Renal pelvis (tissue), 4 donors: ENCODE measurements around the gene CHID1. TPM values are rescaled to one million over a fixed set of nuclear protein-coding genes. Genes with fewer than 3 reads are reported as not detected.

ENCODE experiments used
- DNase-seq: peaks from one replicate; pipeline ENCODE4 v3.0.0-alpha.2; 2013
- polyA plus RNA-seq, 3 donors: library from polyadenylated mRNA; unstranded; fragments of 120-200 nt; gene quantifications; one replicate each; pipeline ENCODE4 v1.2.1, GENCODE V29; 2013; ENCODE audit not compliant: insufficient read length in 3 of 3

The CHID1 gene
- polyA plus RNA-seq, 3 donors, result 113 to 125 (median 114) TPM

DNA sequence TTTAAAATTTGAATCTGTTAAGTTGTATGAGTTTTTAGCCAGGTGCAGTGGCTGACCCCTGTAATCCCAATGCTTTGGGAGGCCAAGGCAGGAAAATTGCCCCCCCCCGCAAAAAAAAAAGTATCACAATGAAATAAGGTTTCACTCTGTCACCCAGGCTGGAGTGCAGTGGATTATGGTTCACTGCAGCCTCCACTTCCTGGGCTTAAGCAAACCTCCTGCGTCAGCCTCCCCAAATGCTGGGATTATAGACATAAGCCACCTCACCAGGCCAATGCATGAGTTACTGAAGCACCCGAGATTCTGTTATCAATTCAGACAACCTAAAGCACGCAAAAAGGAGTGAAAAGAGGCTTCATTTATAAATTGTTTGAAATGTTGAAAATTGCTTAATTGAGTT is 2.4 kb upstream of the CHID1 start:
- no peak for DNase-seq

DNA sequence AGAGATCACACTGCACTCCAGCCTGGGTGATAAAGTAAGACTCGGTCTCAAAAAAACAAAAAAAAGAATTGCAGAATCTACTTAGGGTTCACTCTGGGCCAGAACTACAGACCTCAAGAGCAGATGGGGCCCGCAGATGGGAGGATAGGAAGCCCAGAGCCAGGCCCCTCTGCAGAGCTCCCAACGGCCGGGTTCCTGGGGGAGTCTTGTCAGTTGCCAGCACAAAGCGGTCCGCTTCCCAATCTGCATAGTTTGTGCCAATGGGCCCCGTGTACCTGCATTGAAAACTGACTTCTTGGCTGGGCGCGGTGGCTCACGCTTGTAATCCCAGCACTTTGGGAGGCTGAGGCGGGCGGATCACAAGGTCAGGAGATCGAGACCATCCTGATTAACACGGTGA is 1.7 kb upstream of the CHID1 start:
- DNase-seq, result no peak

DNA sequence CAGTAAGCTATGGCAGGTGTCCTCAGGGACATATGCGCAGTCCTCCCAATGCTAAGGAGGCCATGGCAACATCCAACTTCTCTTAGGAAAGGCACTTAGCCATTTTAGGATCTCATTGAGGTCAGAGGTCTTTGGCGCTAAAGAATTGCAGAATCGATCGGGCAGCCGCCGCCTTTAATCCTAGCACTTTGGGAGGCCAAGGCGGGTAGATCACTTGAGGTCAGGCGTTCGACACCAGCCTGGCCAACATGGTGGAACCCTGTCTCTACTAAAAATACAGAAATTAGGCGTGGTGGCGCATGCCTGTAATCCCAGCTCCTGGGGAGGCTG is 1.2 kb upstream of the CHID1 start:
- no peak for DNase-seq

DNA sequence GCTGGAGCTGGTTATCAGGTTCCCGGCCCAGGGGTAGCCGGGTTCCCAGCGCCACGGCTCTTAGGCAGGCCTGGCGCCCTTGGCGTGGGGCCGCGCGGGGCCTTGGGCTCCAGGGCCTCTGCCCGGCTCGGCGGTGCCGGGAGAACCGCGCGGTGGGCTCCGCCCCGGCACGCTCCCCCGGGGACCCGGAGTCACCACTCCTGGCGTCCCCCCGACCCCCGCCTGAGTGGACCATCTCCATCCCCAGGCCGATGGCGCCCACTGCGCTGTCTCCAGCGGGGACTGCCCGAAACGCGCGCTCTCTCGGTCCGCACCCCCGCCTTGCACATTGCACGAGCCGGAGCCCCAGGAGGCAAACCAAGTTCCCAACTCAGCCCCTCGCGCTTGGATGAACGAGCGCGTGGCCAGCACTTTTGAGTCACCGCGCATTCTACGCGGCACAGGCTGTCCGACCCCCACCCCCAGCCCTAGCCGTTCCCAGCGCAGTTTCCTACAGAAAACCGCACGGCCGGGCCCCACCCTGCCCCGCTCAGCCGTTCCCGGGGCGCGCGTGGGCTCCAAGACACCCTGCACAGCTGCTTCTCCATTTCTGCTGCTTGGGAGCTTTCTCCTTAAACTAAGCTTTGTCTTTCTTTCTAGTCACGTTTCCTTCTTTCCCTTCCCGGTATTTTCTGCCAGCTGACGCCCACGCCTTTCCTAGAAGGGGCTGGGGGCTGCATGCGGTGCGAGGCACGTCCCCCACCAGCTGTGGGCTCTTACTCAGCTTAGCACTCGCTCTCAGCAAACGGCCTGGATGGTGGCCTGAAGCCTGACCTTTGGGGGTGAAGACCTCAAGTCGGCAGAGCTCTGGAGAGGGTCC is 650 bp upstream of the CHID1 start:
- no peak for DNase-seq

DNA sequence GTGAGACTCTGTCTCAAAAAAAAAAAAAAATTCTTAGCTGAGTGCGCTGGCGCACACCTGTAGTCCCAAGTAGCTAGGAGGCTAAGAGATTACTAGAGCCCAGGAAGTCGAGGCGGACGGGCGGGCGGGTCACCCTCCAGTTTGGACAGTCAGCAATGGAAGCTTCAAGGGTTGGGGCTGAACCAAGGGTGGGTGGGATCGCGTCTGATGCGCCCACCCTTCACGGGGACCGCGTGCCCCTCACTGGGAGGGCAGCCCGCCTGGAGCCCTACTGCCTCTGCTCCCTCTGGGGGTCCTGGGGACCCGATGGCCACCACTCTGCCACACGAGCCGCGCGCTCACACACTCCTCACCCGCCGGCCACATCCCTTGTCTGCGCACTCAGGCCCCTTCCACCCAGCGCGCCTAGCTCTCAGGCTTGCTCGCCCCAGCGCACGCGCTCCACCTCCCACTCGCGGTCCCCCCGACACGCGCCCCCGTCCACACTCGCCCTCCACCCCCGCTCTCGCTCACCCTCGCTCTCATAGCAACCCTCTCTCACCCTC is 494 bp downstream of the CHID1 start:
- DNase-seq, result no peak

DNA sequence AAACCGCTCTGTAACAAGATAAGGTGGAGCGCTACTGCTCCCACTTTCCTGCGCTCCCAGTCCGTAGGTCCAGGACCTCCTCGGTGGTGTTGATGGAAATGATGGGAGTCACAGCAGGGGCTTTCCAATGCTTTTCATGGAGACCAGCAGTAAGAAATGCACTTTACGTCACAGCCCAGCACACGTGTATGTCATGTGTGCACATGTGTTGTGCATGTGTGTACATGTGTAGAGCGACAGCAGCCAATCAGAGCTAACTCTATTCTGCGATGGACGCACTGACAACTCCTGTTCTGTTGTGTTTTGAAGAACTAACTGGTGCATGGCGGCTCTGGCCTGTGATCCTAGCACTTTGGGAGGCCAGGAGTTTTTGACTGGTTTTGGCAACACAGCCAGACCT is 1.2 kb downstream of the CHID1 start:
- no peak for DNase-seq

DNA sequence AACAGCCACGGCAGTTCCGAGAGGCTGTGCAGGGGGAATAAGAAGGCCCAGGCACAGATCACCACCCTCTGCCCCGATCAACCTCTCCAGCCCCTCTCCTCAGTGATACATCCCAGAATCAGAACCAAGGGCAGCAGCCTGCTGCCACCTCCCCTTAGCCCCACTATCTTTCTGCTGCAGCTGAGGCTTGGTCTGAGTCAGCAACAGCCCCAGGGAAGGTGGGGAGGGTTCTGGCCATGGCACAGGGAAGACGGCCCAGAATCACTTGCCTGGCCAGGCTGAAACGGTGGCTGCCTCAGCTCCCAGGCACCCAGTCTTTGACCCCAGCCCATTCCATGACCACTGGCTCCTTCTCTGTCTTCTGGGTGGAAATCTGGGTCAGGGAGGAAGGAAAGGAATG is 2.3 kb downstream of the CHID1 start:
- DNase-seq, result no peak

DNA sequence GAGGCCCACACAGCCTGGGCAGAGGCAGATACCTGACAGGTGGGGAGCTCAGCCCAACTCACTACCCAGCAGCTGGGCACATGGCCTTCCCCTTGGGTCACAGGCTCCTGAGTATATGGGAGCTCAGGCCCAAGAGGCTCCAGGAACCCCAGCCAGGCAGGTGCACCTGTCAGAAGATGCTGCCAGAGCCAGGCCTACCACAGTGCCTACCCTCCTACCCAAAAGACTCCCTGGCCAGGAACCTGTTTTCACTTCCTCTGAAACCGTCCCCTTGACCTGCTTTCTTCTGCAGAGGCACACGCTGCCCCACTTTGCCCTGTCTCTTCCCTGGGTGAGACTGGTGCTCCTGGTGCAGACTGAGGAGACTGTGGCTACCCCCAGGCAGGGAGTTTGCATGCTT is 2.9 kb downstream of the CHID1 start:
- no peak for DNase-seq

DNA sequence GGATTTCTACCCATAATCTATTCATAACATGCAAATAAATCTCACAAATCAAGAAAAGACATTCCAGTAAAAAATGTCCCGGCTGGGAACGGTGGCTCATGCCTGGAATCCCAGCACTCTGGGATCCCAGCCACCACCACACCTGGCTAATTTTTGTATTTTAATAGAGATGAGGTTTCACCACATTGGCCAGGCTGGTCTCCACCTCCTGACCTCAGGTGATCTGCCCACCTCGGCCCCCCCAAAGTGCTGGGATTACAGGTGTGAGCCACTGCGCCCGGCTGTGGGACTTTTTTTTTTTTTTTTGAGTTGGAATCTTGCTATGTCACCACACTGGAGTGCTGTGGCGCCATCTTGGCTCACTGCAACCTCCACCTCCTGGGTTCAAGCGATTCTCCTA is 4.7 kb downstream of the CHID1 start:
- no peak for DNase-seq

DNA sequence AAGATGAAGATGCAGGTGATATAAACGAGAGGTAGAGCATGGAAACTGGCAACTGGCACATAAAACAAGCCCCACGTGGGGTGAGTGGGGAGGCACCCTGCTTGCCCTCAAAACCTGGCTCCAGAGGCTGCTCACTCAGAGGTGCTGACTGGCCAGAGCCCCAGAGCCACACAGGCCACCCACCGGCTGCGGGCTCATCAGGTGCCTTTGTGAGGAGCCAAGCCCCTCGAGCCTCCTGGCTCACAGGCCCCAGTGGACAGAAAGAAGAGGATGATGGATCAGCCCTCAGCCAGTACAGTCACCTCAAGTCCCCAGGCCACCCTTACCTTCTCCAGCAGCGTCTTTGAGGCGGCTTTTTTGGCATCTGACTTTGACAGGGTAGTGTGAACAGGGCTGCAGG is 6.2 kb downstream of the CHID1 start:
- no peak for DNase-seq

DNA sequence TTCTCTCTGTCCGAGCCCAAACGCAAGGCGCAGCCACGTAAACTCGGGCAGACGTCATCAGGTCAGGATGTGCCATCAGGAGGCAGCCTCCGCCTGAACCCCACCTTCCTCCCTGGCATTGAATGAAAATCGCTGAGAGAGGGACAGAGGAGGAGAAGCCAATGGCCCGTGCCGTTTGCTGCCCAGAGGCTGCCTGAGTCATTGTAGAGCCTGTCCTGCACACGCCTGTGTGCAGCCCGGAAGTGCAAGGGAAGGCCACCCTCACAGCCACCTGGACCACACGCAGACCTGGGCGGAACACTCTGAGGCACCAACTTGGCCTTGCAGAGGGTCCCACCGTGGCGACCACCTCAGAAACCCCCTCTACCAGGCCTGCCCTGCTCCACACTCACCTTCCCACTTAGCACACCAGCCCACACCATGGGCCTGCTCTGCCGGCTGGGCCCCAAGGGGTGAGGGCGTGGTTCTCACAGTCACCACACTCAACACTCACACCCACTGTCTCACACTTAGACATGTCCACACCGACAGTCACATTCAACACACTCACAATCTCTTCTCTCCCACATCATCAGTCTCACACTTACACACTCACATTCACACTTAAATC is 9.1 kb downstream of the CHID1 start:
- no peak for DNase-seq

DNA sequence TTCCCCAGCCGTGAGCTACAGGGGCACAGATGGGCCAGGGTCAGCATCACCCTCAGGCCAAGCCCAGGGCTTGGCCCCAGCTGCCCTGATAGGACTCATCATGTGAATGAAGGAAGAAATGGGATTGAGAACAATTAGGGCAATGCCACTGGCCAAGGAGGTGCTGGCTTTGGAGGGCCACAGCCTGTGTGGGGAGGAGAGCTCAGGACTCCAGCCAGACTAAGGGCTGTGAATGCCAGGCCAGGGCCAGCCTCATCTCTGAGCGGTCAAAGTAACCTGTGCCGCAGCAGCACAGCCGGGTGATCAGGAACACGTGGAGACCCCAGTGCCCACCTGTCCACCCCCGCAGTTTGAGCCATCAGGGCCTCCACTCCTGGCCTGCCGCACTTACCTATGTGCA is 10.1 kb downstream of the CHID1 start:
- no peak for DNase-seq

DNA sequence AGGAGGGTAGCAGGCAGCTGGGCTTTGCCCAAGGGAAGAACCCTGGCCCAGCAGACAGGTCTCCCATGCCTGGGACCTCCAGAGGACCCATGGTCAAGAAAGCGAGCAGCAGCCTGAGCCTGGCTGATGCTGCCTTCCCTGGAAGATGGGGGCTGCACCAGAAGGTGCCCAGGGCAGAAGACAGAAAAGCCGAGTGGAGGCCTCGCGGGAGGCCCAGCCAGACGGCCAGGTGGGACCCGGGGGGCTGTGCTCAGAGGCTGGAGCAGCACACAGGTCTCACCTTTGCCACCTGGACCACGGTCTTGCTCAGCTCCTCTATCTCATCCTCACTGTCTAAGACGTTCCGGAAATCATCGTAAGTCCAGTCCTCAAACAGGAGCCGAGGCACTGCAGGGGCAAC is 10.9 kb downstream of the CHID1 start:
- no peak for DNase-seq

DNA sequence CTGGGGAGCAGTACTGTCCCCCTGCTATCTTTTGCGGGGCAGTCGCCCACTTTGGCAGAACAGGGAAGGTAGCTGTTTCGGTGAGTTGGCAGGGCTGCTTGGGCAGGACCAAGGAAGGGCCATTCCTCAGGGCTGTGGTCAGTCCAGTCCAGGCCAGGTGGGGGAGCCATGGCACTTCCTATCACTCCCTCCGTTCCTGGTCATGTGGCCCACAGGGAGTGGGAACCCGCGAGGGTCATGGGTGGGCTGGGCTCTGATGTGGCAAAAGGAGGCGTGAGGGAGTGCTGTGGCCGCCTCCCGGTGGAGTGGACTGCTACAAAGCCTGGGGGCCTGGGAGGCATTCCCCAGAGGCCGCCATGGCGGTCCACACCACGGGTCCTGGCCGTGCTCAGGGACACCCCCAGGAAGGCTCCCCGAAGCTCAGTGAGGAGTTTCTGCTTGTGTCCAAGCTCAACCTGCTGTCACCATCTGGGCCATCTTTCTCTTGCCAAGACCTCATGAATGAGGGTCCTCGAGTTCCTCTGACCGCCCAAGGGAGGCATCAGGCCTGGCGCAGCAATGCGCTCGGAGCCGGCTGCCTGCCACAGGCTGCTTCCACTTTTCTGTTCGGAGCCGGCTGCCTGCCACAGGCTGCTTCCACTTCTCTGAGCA is 11.9 kb downstream of the CHID1 start:
- DNase-seq, result no peak

DNA sequence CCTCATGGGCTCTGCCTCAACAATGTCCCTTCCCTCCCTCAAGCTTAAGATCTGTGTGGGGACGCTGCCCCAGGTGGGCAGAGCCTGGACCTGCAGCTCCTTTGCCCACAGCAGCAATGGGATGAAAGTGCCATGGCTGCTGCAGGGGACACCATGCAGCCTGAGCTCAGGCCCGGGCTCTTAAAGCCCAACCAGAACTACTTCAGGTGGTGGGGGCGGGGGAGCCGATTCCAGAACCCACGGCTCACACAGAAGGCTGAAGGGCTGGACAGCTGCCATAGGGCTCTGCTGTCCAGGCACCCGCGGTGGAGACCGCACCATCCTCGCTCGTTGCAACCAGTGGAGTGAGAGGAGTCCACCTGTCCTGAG is 12.5 kb downstream of the CHID1 start:
- no peak for DNase-seq

DNA sequence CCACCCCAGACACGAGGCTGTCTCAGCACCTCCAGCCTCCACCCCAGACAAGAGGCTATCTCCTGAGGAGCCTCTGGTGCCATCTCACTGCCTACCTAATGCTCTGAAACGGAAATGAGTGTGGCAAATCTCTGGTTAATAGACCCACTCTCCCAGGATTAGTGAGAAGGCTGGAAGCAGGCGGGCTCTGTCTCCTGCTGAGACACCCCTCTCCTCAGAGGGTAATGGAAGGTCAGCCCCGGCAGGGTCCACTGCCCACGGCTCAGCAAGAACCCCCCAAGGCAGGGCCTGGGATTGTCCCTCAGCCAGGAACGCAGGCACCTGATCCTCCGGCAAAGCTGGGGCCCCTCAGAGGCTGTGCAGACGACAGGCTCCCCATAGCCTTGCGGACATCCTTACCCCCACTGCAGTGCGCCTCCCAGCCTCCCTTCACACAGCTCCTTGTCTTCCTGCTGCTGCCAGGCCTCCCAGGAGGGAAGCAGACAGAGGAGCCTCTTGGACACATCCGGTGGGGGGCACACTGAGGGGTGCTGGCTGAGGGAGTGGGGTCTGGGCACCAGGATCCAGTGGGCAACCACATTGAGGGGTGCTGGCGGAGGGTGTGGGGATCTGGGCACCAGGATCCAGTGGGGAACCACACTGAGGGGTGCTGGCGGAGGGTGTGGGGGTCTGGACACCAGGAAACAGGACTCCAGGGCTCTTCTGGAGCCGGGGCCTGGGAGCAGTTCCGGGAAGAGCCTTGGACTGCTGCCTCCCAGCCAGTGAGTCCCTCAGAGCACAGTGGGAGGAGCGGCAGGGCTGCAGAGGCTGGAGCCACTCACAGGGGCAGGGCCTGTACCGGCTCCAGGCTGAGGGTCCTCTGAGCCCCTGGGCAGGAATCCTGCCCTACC is 13.1 kb downstream of the CHID1 start:
- DNase-seq, result no peak

DNA sequence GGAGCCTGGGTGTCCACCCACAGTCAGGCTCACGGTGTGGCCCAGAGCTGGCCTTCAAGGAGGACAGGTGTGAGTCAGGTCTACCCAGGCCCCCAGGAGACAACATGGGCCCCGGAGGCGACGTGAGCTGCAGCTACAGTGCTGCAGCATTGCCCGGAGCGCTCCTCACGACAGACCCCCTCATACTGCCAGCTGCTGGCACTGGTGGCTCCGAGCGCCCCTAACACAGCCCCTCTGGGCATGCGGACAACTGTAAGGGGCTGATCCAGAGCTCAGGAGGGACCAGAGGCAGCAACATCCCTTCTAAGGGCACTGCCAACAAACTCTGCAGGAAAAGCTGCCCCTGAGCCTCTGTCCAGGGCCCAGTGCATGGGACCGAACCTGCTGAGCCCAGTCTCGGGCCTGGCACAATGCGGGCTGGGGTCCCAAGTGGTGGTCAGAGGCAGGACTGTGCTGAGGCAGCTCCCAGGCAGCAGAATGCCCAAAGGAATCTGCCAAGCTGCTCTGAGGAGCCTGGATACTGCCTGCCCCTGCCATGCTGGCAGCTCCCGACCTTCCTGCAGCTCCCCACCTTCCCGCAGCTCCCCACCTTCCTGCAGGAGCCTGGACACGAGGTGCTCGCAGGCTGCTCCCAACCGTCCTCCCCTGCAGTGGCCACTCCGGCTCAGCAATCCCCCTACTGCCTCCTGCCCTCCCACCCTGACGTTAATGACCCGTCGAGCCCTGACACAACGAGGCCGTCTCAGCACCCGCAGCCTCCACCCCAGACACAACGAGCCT is 15.1 kb downstream of the CHID1 start:
- no peak for DNase-seq

DNA sequence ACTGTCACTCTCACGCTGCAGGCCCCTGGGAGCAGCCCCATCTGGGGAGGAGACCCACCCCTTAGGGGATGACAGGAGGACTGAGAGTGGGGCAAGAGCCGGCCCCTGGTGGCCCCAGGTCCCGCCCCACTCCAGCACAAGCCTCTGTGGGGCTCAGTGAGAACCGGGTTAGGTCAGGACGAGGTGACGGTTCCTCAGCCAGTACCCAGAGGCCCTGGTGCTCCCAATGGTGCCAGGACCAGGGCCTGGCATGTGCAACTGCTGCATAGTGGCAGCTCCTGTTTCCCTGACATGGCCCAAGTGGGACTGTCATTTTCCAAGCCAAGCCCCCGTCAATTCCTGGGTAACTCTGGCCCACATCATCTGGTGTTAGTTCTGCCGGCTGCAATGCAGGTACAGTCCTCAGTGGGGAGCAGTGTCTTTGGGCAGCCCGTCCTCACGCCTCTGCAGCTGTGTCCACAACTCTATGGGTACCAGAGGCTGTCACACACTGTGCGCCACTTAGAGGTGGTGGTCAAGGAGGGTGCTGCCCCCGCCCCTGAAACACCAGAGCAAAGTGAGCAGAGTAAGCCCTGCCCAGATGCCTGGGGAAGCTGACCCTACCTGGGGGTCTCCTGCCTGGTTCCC is 15.9 kb downstream of the CHID1 start:
- no peak for DNase-seq

DNA sequence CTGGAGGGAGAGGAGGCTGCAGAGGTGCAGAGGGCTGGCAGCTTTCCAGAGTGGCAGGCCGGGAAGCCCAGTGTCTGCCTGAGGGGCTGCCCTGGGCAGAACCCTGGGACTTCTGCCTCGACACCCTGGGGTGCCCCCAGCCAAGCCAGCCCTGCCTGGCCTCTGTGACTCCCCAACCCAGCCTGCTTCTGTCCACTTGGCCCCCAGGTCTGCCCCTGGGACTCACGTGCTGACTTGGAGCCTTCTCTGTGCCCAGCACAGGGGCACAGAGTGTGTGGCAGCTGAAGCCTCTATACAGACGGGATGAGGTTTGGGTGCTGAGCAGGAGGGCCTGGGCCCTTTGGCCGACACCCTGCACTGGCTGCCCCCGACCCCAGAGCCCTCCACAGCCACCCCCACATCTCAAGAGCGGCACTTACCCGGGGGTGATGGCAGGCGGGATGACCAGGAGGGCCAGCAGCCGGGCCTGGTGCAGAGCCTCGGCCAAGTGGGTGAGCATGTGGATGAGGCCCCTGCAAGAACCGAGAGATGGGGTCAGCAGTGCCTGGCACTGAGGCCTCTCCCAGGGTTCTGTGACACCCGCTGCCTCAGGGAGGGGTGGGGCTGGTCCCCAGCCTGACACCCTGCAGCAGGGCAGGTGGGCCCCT is 17.5 kb downstream of the CHID1 start:
- DNase-seq, result no peak

DNA sequence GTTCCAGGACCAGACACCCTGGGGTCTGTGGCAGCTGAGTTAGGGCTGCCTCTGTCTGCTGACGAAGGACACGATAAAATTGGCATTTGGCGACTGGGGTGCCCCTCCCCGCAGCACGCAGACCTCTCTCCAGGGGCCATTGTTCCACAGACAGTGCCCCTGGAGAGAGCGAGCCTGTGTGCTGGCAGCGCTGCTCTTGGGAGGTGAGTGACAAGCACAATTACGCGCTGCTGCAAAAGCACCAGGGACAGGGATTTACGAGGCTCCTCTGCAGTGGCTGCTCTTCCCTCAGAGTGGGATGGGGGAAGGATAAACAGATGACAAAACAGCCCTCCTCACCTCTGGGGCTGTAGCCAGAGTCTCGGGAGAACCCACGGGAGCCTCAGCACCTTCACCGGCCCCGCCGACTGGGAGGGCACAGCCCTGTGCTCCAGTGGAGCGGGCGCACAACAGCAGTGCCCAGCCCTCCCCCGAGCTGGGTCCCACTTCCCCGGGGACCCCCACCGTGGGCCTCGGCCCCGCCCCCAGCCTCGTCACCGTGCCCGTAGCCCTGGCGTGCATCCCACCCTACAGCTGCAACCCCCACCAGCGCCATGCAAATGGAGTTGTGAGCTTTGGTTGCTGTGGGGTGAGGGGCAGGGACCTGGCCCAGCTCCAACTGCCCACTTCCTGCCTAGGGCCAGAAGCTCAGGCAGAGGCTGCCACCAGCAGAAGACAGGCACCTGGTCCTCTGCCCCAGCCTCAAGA is 19.6 kb downstream of the CHID1 start:
- DNase-seq, result no peak
